Liver (tissue), 3 donors: Measurements from ENCODE around the gene ASZ1.

Source experiments
- EGR1 ChIP-seq, 2 donors: IDR thresholded peaks; 2 replicates each; pipeline ENCODE4 v1.6.1; 2016 to 2018; ENCODE audit warnings: antibody characterized with exemption in 2 of 2, low read depth in 2 of 2
- RXRA ChIP-seq, 2 donors: IDR thresholded peaks; 2 replicates each; pipeline ENCODE4 v1.6.1; 2017 to 2018; ENCODE audit warnings: antibody characterized with exemption in 2 of 2, mild to moderate bottlenecking in 1 of 2
- TF ChIP-seq, protein P1 (sequence below): fragments of 150-350 bp; IDR thresholded peaks from 2 replicates; pipeline ENCODE4 v1.5.1; 2017; ENCODE audit warnings: improper control_type of control experiment, low read depth, low read length; ENCODE audit not compliant: missing input control
- donor health status: healthy.
- donor health status: healthy.

DNA sequence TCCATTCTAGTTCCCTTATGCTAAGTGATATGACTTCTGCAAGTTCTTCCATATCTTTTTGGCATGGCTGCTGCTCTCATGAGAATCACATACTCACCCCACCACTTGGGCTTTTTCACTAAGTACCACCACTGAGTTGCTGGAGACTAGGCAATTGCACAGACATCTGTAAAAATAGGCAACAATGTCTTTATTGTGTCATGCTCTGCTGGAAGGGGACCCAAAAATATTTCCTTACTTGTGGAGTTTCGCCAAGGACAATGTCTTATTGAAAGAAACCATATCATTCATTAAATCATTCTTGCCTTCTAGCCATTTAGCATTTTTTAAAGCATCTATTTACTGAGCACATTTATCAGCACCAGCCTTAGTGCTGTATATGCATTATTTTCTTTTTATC, 17.4 kb upstream of the ASZ1 start:
- TF ChIP-seq, protein P1, sequence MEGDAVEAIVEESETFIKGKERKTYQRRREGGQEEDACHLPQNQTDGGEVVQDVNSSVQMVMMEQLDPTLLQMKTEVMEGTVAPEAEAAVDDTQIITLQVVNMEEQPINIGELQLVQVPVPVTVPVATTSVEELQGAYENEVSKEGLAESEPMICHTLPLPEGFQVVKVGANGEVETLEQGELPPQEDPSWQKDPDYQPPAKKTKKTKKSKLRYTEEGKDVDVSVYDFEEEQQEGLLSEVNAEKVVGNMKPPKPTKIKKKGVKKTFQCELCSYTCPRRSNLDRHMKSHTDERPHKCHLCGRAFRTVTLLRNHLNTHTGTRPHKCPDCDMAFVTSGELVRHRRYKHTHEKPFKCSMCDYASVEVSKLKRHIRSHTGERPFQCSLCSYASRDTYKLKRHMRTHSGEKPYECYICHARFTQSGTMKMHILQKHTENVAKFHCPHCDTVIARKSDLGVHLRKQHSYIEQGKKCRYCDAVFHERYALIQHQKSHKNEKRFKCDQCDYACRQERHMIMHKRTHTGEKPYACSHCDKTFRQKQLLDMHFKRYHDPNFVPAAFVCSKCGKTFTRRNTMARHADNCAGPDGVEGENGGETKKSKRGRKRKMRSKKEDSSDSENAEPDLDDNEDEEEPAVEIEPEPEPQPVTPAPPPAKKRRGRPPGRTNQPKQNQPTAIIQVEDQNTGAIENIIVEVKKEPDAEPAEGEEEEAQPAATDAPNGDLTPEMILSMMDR = no peak
- TF ChIP-seq RXRA (IDR thresholded peaks at IDR 0.05) (no peak), EGR1 (IDR thresholded peaks at IDR 0.05; ENCODE audit: low read depth in 2 of 2) (no peak)
